Measurements from ENCODE around the gene MKKS.

DNA sequence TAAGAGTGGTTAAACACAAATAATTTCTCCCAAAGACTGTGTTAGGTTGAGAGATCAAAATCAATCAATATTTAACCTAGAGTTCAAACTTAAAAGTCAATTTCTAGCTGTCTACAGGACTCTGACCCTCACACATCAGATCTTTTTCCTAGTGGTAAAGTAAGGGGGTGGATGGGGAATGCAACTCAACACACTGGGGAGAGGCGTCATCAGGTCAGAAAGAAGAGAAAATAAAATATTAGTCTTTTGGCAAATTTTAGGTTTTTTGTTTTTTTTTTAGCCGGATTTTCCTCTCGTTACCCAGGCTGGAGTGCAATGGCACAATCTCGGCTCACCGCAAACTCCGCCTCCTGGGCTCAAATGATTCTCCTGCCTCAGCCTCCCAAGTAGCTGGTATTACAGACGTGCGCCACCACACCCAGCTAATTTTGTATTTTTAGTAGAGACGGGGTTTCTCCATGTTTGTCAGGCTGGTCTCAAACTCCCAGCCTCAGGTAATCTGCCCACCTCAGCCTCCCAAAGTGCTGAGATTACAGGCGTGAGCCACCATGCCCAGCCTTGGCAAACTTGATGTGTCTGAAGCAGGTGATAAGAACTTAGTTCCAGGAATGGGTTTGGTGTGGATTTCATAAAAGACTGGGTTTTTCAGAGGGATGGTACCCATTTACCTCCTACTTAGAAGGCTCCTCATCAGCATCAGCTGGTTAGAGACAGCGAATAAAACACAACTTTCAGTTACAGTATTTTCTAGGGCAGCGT lies 65.9 kb downstream of the MKKS start:
- TF ChIP-seq, protein P1, sequence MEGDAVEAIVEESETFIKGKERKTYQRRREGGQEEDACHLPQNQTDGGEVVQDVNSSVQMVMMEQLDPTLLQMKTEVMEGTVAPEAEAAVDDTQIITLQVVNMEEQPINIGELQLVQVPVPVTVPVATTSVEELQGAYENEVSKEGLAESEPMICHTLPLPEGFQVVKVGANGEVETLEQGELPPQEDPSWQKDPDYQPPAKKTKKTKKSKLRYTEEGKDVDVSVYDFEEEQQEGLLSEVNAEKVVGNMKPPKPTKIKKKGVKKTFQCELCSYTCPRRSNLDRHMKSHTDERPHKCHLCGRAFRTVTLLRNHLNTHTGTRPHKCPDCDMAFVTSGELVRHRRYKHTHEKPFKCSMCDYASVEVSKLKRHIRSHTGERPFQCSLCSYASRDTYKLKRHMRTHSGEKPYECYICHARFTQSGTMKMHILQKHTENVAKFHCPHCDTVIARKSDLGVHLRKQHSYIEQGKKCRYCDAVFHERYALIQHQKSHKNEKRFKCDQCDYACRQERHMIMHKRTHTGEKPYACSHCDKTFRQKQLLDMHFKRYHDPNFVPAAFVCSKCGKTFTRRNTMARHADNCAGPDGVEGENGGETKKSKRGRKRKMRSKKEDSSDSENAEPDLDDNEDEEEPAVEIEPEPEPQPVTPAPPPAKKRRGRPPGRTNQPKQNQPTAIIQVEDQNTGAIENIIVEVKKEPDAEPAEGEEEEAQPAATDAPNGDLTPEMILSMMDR (optimal IDR thresholded peaks at IDR 0.05 in 1 of 3, IDR thresholded peaks at IDR 0.05 in 1 of 3, conservative IDR thresholded peaks at IDR 0.05 in 1 of 3; ENCODE audit: extremely low read depth in 1 of 3, insufficient read depth in 2 of 3, low read length in 3 of 3): no peak
- no peak for TF ChIP-seq EZH2 (IDR thresholded peaks at IDR 0.05; ENCODE audit: low read length)
